A549 (cell line): Measurements from ENCODE around the gene SNX3. TPM values are rescaled to one million over a fixed set of nuclear protein-coding genes. Genes with fewer than 3 reads are reported as not detected.

Experiments used
- ATAC-seq, 2 experiments: fragments of 200-7000 bp in 1 of 2; fragments of >200 bp in 1 of 2; cut with Nextera tagmentation in 1 of 2; cut with Tn5 transposase in 1 of 2; 3 replicates each; pipeline versions ENCODE4 v1.8.0 to v1.9.1; 2018 to 2020; ENCODE audit warnings: mild to moderate bottlenecking in 1 of 2, moderate library complexity in 1 of 2
- CTCF ChIA-PET: fragments of 300-600 bp; sonication (Branson Sonifier 250); formaldehyde crosslinking; extraction: SDS; loops from one replicate; lab custom pipeline; 2021; ENCODE audit warnings: antibody characterized with exemption, inconsistent platforms; lab: Yijun Ruan, JAX
- POLR2A ChIA-PET: fragments of 350-600 bp; formaldehyde crosslinking; extraction: SDS; loops from one replicate; lab custom pipeline; 2021; ENCODE audit warnings: antibody characterized with exemption, inconsistent platforms; lab: Yijun Ruan, JAX
- DNase-seq, 2 experiments: peaks; one replicate each; pipeline versions ENCODE4 v3.0.0 to v3.0.0-alpha.2; 2011 to 2016; ENCODE audit warnings: low read depth in 1 of 2, low spot score in 1 of 2
- FAIRE-seq: peaks from 2 replicates; lab custom pipeline; 2011; peaks lifted over from hg19 to GRCh38; lab: Jason Lieb, UNC
- H3K27ac ChIP-seq, 2 experiments: fragments of >200 bp; sonication (Bioruptor Twin); formaldehyde crosslinking; 3 replicates each; pipeline ENCODE4 v1.5.1; 2016 to 2017
- H3K4me1 ChIP-seq: fragments of >200 bp; sonication (Bioruptor Twin); formaldehyde crosslinking; 3 replicates; pipeline ENCODE4 v1.6.1; 2016
- H3K4me2 ChIP-seq: fragments of >200 bp; sonication (Bioruptor Twin); formaldehyde crosslinking; 3 replicates; pipeline ENCODE4 v1.6.1; 2016
- H3K4me3 ChIP-seq: fragments of >200 bp; sonication (Bioruptor Twin); formaldehyde crosslinking; 3 replicates; pipeline ENCODE4 v1.5.1; 2016
- H3K9me3 ChIP-seq: fragments of >200 bp; sonication (Bioruptor Twin); formaldehyde crosslinking; 3 replicates; pipeline ENCODE4 v1.6.1; 2016
- BHLHE40 ChIP-seq: IDR thresholded peaks from 2 replicates; pipeline ENCODE4 v1.6.1; 2012; ENCODE audit warnings: low read depth, low read length, inconsistent platforms
- CHD2 ChIP-seq: fragments of 150-350 bp; IDR thresholded peaks from 2 replicates; pipeline ENCODE4 v1.6.1; 2014; ENCODE audit warnings: low read length; ENCODE audit not compliant: partially characterized antibody
- JUN ChIP-seq, 2 experiments: fragments of >200 bp; sonication (Bioruptor Twin); formaldehyde crosslinking; IDR thresholded peaks; 2 replicates in 1 of 2; 3 replicates in 1 of 2; pipeline ENCODE4 v1.6.1; 2016 to 2017
- KDM5A ChIP-seq: fragments of 200-600 bp; sonication (generic); IDR thresholded peaks from 2 replicates; pipeline ENCODE4 v1.6.1; 2016; ENCODE audit warnings: antibody characterized with exemption, mild to moderate bottlenecking
- PHF8 ChIP-seq: fragments of 200-600 bp; sonication (generic); IDR thresholded peaks from 2 replicates; pipeline ENCODE4 v1.6.1; 2016; ENCODE audit warnings: low read depth, mild to moderate bottlenecking, antibody characterized with exemption, moderate library complexity, borderline replicate concordance
- POLR2AphosphoS2 ChIP-seq: conservative IDR thresholded peaks from 2 replicates; pipeline ENCODE4 v1.6.1; 2012; ENCODE audit warnings: low read length, improper control_type of control experiment, inconsistent platforms
- RCOR1 ChIP-seq: fragments of 150-350 bp; IDR thresholded peaks from 2 replicates; pipeline ENCODE4 v1.6.1; 2014; ENCODE audit warnings: antibody characterized with exemption, low read length, low read depth
- SMC3 ChIP-seq: fragments of >200 bp; sonication (Bioruptor Twin); formaldehyde crosslinking; IDR thresholded peaks from 3 replicates; pipeline ENCODE4 v1.6.1; 2018; ENCODE audit warnings: inconsistent platforms
- SREBF2 ChIP-seq: fragments of 450-650 bp; IDR thresholded peaks from 2 replicates; pipeline ENCODE4 v1.6.1; 2014; ENCODE audit warnings: mild to moderate bottlenecking, moderate library complexity
- USF2 ChIP-seq: fragments of 450-650 bp; IDR thresholded peaks from 2 replicates; pipeline ENCODE4 v1.6.1; 2014; ENCODE audit warnings: antibody characterized with exemption
- ZNF302 ChIP-seq: fragments of 250-450 bp; sonication (Bioruptor Pico); IDR thresholded peaks from 2 replicates; pipeline ENCODE4 v1.9.0; 2021; ENCODE audit warnings: inconsistent platforms, mild to moderate bottlenecking, moderate library complexity
- WGBS: methylation state at CpG from one replicate; pipeline ENCODE4 v1.1.6; 2017; ENCODE audit errors: missing lambda C conversion rate; 5-methylcytosine and 5-hydroxymethylcytosine counted together
- polyA plus RNA-seq, 4 experiments: library from polyadenylated mRNA; depleted of rRNA in 3 of 4; stranded (reverse); fragments of >200 nt; fragmentation: RNase III in 1 of 4; extraction: RNeasy Plus Mini Kit Qiagen cat#74134 plus additional on column Dnase treatment in 1 of 4; gene quantifications; 2 replicates in 3 of 4; 3 replicates in 1 of 4; pipeline ENCODE4 v1.2.3, GENCODE V29; 2011 to 2017
- TF ChIP-seq, protein P1 (sequence below): fragments of 150-350 bp; IDR thresholded peaks from 2 replicates; pipeline ENCODE4 v1.6.1; 2014; ENCODE audit warnings: low read depth, mild to moderate bottlenecking, low read length
- TF ChIP-seq, protein P2 (sequence below): fragments of >200 bp; sonication (Bioruptor Twin); formaldehyde crosslinking; IDR thresholded peaks from 3 replicates; pipeline ENCODE4 v1.5.1; 2016

The SNX3 gene
- polyA plus RNA-seq, 2 of the 4 experiments (the other 2 are of a cell fraction): 106 to 214 TPM

- 82% methylated on average over 25 of the region's 63 CpGs for WGBS
- ATAC-seq (no peak), FAIRE-seq (no peak), DNase-seq (no peak)
- Histone ChIP-seq H3K27ac (no peak overlapping the region), H3K4me3 (no peak overlapping the region), H3K9me3 (no peaks in the 10 kb centered on the region), H3K4me1 (no peaks in the 10 kb centered on the region; the same call in 2 of the 3 replicates), H3K4me2 (no peak overlapping the region)
- POLR2A ChIA-PET: no interaction called here
- TF ChIP-seq CHD2 (no peak), JUN (IDR thresholded peaks at IDR 0.05) (no peak)
- CTCF ChIA-PET: no interaction called here
Measured at GRCh38 chr6:108168501-108169463, 92.1 kb downstream of the SNX3 start.

- FAIRE-seq: no peak
- Histone ChIP-seq H3K9me3 (no peaks in the 10 kb centered on the region), H3K4me3 (no peak overlapping the region), H3K4me2 (no peak overlapping the region), H3K27ac (no peak overlapping the region), H3K4me1 (no peaks in the 10 kb centered on the region; the same call in 2 of the 3 replicates)
- TF ChIP-seq SMC3: no peak
- TF ChIP-seq, protein P1, sequence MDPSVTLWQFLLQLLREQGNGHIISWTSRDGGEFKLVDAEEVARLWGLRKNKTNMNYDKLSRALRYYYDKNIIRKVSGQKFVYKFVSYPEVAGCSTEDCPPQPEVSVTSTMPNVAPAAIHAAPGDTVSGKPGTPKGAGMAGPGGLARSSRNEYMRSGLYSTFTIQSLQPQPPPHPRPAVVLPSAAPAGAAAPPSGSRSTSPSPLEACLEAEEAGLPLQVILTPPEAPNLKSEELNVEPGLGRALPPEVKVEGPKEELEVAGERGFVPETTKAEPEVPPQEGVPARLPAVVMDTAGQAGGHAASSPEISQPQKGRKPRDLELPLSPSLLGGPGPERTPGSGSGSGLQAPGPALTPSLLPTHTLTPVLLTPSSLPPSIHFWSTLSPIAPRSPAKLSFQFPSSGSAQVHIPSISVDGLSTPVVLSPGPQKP: no peak
- no peak for TF ChIP-seq BHLHE40
- TF ChIP-seq, protein P2, sequence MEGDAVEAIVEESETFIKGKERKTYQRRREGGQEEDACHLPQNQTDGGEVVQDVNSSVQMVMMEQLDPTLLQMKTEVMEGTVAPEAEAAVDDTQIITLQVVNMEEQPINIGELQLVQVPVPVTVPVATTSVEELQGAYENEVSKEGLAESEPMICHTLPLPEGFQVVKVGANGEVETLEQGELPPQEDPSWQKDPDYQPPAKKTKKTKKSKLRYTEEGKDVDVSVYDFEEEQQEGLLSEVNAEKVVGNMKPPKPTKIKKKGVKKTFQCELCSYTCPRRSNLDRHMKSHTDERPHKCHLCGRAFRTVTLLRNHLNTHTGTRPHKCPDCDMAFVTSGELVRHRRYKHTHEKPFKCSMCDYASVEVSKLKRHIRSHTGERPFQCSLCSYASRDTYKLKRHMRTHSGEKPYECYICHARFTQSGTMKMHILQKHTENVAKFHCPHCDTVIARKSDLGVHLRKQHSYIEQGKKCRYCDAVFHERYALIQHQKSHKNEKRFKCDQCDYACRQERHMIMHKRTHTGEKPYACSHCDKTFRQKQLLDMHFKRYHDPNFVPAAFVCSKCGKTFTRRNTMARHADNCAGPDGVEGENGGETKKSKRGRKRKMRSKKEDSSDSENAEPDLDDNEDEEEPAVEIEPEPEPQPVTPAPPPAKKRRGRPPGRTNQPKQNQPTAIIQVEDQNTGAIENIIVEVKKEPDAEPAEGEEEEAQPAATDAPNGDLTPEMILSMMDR: no peak
- no peak for TF ChIP-seq KDM5A
- TF ChIP-seq SREBF2: no peak
- WGBS: 75% methylated on average over 20 of the region's 23 CpGs
- POLR2A ChIA-PET: no interaction called here
- DNase-seq: no peak
- CTCF ChIA-PET: interaction anchor here (0.5 kb wide), 1 partner anchor 58 kb away, joined by 3 read pairs; no protein-coding TSS in a partner anchor
- ATAC-seq: no peak
Measured at GRCh38 chr6:108168090-108168463, 92.8 kb downstream of the SNX3 start.

- WGBS: 92% methylated on average over 23 of the region's 35 CpGs
- TF ChIP-seq POLR2AphosphoS2 (no peak), USF2 (no peak), PHF8 (no peak), RCOR1 (no peak), ZNF302 (CRISPR knock-in tag) (no peak)
- TF ChIP-seq, protein P2: no peak
- no peak overlapping the region for H3K4me3 ChIP-seq
- POLR2A ChIA-PET: no interaction called here
- CTCF ChIA-PET: interaction anchor here (0.5 kb wide), 1 partner anchor 57 kb away, joined by 3 read pairs; no protein-coding TSS in a partner anchor
- no peaks in the 10 kb centered on the region; the same call in 2 of the 3 replicates for H3K4me1 ChIP-seq
- H3K4me2 ChIP-seq: no peak overlapping the region
- no peak overlapping the region for H3K27ac ChIP-seq
- ATAC-seq (no peak), FAIRE-seq (no peak), DNase-seq (no peak)
- H3K9me3 ChIP-seq: no peaks in the 10 kb centered on the region
Measured at GRCh38 chr6:108167449-108168089, 93.3 kb downstream of the SNX3 start.
